ENCODE data around the gene SRMS. TPM values are rescaled to one million over a fixed set of nuclear protein-coding genes. Genes with fewer than 3 reads are reported as not detected.

Gene SRMS
- total RNA-seq, 1 donor from 2014 or later: not detected

DNA sequence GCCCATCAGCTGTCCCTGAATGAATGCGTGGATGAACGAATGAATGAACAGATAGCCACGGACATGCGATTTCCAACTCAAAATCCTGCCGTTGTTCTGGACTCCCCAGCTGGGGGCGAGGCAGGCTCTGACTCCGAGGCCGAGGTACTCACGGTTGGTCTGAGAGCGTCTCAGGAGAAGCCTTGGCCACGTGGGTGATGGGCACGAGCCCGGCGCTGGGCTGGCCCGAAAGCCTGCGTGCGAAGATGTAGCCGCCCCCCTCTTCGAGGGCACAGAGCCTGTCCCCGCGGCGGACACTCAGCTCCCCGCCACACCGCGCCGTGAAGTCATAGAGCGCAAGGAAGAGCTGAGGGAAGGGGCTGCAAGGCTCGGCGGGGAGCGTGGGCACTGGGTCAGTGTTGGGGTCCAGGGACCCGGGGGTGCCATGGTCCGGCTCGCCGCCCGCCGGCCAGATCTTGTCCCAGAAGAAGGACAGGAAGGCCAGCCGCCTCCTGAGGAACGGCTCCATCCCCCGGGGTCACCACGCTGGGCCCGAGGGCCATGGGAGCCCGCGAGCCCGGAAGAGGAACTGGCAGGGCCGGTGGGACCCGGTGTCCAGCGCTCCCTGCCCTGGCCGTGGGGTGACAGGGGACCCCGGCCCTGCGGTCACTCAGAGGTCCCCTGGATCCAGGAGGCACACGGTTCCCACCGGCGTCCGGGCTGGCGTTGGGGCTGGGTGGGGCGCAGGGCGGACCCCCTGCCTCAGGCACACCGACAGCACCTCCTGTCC is 409 bp downstream of the SRMS start:
- no peak overlapping the region for H3K4me3 ChIP-seq

DNA sequence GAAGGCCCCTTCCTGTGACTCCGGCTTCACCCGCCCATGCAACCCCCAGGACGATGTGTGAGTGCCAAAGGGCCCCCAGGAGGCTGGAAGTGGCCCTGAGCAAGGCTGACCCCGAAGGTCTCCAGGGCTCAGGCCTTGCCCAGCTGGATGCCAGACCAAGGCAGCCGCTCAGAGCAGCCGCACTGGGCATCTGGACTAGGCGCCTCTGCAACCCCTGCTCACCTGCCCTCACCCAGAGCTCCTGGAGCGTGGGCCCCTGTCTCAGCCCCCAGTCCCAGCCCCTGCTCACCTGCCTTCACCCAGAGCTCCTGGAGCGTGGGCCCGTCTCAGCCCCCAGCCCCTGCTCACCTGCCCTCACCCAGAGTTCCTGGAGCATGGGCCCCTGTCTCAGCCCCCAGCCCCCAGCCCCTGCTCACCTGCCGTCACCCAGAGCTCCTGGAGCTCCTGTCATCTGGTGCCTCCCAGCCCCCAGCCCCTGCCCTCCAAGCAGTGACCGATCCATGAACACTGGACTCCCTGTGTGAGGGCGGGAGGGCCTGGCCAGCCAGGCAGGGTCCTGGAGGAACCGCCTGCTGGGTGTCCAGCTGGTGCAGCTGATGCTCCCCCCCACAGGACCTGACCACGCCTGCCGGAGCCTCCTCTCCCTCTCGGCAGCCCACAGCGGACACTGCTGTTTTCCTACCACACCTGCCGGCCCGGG is 1.1 kb downstream of the SRMS start:
- Histone ChIP-seq H3K36me3 (no peaks in the 10 kb centered on the region), H3K27ac (no peak overlapping the region), H3K4me1 (no peaks in the 10 kb centered on the region), H3K27me3 (ENCODE audit: low read depth) (peaks cover 22% of the 10 kb centered on the region), H3K9me3 (no peaks in the 10 kb centered on the region), H3K4me3 (no peak overlapping the region)
- DNase-seq: no peak
- ATAC-seq: no peak
- intact Hi-C loops (cut with DNase I): no loop called here
- TF ChIP-seq, protein P1, sequence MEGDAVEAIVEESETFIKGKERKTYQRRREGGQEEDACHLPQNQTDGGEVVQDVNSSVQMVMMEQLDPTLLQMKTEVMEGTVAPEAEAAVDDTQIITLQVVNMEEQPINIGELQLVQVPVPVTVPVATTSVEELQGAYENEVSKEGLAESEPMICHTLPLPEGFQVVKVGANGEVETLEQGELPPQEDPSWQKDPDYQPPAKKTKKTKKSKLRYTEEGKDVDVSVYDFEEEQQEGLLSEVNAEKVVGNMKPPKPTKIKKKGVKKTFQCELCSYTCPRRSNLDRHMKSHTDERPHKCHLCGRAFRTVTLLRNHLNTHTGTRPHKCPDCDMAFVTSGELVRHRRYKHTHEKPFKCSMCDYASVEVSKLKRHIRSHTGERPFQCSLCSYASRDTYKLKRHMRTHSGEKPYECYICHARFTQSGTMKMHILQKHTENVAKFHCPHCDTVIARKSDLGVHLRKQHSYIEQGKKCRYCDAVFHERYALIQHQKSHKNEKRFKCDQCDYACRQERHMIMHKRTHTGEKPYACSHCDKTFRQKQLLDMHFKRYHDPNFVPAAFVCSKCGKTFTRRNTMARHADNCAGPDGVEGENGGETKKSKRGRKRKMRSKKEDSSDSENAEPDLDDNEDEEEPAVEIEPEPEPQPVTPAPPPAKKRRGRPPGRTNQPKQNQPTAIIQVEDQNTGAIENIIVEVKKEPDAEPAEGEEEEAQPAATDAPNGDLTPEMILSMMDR (IDR thresholded peaks at IDR 0.05): no peak

More for the DNA sequence above, 409 bp downstream of the SRMS start:
- Histone ChIP-seq H3K9me3 (no peaks in the 10 kb centered on the region), H3K36me3 (no peaks in the 10 kb centered on the region), H3K27me3 (ENCODE audit: low read depth) (peaks cover 22% of the 10 kb centered on the region), H3K27ac (no peak overlapping the region), H3K4me1 (no peaks in the 10 kb centered on the region)
- intact Hi-C loops (cut with DNase I): no loop called here
- TF ChIP-seq, protein P1 (IDR thresholded peaks at IDR 0.05): no peak
- DNase-seq (no peak), ATAC-seq (no peak)

DNA sequence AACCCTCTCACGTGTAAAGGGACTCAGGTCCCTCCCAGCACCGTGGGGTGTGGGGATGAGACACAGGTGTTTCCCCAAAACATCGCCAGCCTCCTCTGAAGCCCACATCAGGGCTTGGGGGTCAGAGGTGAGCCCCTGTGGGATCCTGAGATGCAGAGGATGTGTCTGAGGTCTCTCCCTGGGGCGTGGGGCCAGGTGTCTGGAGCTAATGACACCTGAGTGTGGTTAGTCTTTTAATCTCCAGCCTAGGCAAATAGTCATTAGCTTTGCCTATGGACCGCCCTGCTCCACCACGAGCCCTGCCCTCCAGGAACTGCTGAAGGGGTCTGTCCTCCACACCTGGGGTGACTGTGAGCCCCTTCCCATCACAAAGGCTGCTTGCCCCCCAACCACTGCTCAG is 1.7 kb downstream of the SRMS start:
- H3K4me3 ChIP-seq: no peak overlapping the region
- H3K9me3 ChIP-seq: no peaks in the 10 kb centered on the region
- H3K4me1 ChIP-seq: no peaks in the 10 kb centered on the region
- peaks cover 22% of the 10 kb centered on the region for H3K27me3 ChIP-seq (ENCODE audit: low read depth)
- H3K36me3 ChIP-seq: no peaks in the 10 kb centered on the region
- TF ChIP-seq, protein P1 (IDR thresholded peaks at IDR 0.05): no peak
- H3K27ac ChIP-seq: no peak overlapping the region
- intact Hi-C loops (cut with DNase I): no loop called here
- DNase-seq: no peak
- no peak for ATAC-seq

DNA sequence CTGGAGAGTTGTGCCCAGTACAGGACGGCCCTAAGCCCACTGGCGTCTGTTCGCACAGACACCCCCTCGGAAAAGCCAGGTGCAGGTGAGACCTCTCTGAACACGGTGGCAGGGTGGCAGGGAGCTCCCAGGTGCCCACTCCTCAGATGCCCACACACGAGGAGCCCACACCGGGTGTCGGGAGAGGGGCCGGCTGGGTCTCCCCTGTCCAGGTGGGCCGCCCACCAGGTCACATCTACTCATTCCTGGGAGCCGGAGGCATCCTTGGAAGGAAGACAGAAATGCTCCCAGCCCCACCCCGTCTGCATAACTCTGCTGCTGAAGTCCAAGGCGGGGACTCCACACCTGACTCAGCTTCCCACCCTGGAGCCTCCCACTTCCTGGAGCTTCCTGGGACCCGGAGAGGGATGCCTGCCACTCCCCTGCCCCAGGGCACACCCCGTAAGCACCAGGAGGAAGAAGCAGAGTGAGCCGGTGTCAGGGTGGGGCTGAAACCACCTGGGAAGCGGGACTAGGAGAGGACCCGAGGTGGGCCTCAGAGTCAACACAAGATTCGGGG is 2.5 kb downstream of the SRMS start:
- Histone ChIP-seq H3K4me1 (no peaks in the 10 kb centered on the region), H3K4me3 (no peak overlapping the region), H3K9me3 (no peaks in the 10 kb centered on the region), H3K36me3 (no peaks in the 10 kb centered on the region), H3K27me3 (ENCODE audit: low read depth) (peaks cover 22% of the 10 kb centered on the region), H3K27ac (no peak overlapping the region)
- TF ChIP-seq, protein P1 (IDR thresholded peaks at IDR 0.05): no peak
- DNase-seq: no peak
- intact Hi-C loops (cut with DNase I): no loop called here
- no peak for ATAC-seq

DNA sequence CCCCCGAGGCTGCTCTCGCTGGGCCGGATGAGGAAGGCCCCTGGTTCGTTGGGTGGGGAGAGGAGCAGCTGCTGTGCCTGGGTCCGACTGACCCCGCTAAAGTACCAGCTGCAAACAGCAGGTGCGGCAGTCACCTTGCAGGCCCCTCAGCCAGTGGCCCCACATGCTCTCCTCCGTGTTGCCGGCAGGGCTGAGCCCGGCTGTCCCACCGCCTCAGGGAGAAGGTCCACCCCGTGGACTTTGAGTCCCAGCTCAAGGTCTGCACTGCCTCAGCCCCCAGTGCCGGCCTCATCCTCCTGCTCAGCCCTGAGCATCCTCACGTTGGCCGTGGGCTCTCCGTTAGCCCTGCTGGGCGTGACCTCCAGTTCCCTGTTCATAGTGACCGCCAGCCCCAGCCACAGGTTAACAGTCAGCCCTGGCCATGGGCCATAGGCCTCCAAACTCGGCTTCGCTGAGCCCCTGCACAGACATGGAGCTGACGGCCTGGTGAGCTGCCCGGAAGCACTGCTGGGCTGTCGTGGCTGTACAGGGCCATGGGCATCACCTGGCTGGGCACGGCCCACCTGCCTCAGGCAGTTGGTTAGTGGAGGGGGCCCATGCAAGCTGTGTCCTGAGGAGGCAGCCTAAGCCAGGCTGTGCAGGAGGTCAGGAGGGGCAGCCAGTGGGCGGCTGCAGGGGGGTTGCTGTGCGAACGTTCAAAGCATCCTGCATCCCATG is 3.1 kb downstream of the SRMS start:
- Histone ChIP-seq H3K9me3 (no peaks in the 10 kb centered on the region), H3K36me3 (no peaks in the 10 kb centered on the region), H3K4me1 (no peaks in the 10 kb centered on the region), H3K27ac (no peak overlapping the region), H3K4me3 (no peak overlapping the region), H3K27me3 (ENCODE audit: low read depth) (peaks cover 22% of the 10 kb centered on the region)
- DNase-seq (no peak), ATAC-seq (no peak)
- TF ChIP-seq, protein P1 (IDR thresholded peaks at IDR 0.05): no peak
- intact Hi-C loops (cut with DNase I): no loop called here
